Ishikawa (cell line): ENCODE measurements around the gene PRELID1.

ENCODE experiments used
- CEBPB ChIP-seq: IDR thresholded peaks from 2 replicates; pipeline ENCODE4 v1.6.1; 2012
- CREB1 ChIP-seq: IDR thresholded peaks from 2 replicates; pipeline ENCODE4 v1.6.1; 2012; ENCODE audit warnings: low read depth
- EGR1 ChIP-seq: IDR thresholded peaks from 2 replicates; pipeline ENCODE4 v1.6.1; 2012
- EP300 ChIP-seq: IDR thresholded peaks from 2 replicates; pipeline ENCODE4 v1.6.1; 2012; ENCODE audit warnings: borderline replicate concordance
- NFIC ChIP-seq: IDR thresholded peaks from 2 replicates; pipeline ENCODE4 v1.6.1; 2012
- RAD21 ChIP-seq: IDR thresholded peaks from 2 replicates; pipeline ENCODE4 v1.6.1; 2012; ENCODE audit warnings: low read depth
- TAF1 ChIP-seq: IDR thresholded peaks from 2 replicates; pipeline ENCODE4 v1.6.1; 2012; ENCODE audit warnings: low read depth, mild to moderate bottlenecking
- TCF12 ChIP-seq: IDR thresholded peaks from 2 replicates; pipeline ENCODE4 v1.6.1; 2012; ENCODE audit warnings: low read depth
- TEAD4 ChIP-seq: IDR thresholded peaks from 2 replicates; pipeline ENCODE4 v1.6.1; 2012
- USF1 ChIP-seq: IDR thresholded peaks from 2 replicates; pipeline ENCODE4 v1.6.1; 2012
- YY1 ChIP-seq: IDR thresholded peaks from 2 replicates; pipeline ENCODE4 v1.6.1; 2012; ENCODE audit warnings: low read depth
- ZBTB7A ChIP-seq: IDR thresholded peaks from 2 replicates; pipeline ENCODE4 v1.6.1; 2012; ENCODE audit warnings: low read depth
- TF ChIP-seq, protein P1 (sequence below): IDR thresholded peaks from 2 replicates; pipeline ENCODE4 v1.6.1; 2012
- TF ChIP-seq, protein P2 (sequence below): IDR thresholded peaks from 2 replicates; pipeline ENCODE4 v1.6.1; 2012; ENCODE audit warnings: low read depth, mild to moderate bottlenecking

- TF ChIP-seq TCF12 (no peak), EGR1 (no peak), RAD21 (no peak), YY1 (no peak), EP300 (no peak), NFIC (no peak), TAF1 (no peak), CEBPB (no peak), CREB1 (no peak), USF1 (no peak), ZBTB7A (no peak), TEAD4 (no peak)
- TF ChIP-seq, protein P1, sequence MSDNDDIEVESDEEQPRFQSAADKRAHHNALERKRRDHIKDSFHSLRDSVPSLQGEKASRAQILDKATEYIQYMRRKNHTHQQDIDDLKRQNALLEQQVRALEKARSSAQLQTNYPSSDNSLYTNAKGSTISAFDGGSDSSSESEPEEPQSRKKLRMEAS = no peak
- TF ChIP-seq, protein P2, sequence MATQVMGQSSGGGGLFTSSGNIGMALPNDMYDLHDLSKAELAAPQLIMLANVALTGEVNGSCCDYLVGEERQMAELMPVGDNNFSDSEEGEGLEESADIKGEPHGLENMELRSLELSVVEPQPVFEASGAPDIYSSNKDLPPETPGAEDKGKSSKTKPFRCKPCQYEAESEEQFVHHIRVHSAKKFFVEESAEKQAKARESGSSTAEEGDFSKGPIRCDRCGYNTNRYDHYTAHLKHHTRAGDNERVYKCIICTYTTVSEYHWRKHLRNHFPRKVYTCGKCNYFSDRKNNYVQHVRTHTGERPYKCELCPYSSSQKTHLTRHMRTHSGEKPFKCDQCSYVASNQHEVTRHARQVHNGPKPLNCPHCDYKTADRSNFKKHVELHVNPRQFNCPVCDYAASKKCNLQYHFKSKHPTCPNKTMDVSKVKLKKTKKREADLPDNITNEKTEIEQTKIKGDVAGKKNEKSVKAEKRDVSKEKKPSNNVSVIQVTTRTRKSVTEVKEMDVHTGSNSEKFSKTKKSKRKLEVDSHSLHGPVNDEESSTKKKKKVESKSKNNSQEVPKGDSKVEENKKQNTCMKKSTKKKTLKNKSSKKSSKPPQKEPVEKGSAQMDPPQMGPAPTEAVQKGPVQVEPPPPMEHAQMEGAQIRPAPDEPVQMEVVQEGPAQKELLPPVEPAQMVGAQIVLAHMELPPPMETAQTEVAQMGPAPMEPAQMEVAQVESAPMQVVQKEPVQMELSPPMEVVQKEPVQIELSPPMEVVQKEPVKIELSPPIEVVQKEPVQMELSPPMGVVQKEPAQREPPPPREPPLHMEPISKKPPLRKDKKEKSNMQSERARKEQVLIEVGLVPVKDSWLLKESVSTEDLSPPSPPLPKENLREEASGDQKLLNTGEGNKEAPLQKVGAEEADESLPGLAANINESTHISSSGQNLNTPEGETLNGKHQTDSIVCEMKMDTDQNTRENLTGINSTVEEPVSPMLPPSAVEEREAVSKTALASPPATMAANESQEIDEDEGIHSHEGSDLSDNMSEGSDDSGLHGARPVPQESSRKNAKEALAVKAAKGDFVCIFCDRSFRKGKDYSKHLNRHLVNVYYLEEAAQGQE = no peak
Observed at GRCh38 chr5:177349762-177350161, 46.2 kb downstream of the PRELID1 start.
